Keratinocyte (primary cell): ENCODE results near the gene LSM7. TPM values are rescaled to one million over a fixed set of nuclear protein-coding genes. Genes with fewer than 3 reads are reported as not detected.

Experiments used
- DNase-seq: peaks from one replicate; pipeline ENCODE4 v3.0.0-alpha.2; 2011; ENCODE audit warnings: low read depth, missing footprints, low spot score
- FAIRE-seq: peaks from 2 replicates; lab custom pipeline; 2011; peaks lifted over from hg19 to GRCh38; lab: Jason Lieb, UNC
- H2AFZ ChIP-seq: 2 replicates; pipeline ENCODE4 v1.6.0; 2012; ENCODE audit warnings: low read length, control low read depth, inconsistent platforms; ENCODE audit not compliant: control insufficient read depth
- H3K27ac ChIP-seq: 2 replicates; pipeline ENCODE4 v1.5.1; 2011; ENCODE audit warnings: low read length; ENCODE audit not compliant: control insufficient read depth, insufficient read depth
- H3K27me3 ChIP-seq: 3 replicates; pipeline ENCODE4 v1.6.0; 2011; ENCODE audit warnings: low read length; ENCODE audit not compliant: control insufficient read depth, insufficient read depth; ENCODE audit errors: extremely low read depth
- H3K36me3 ChIP-seq, 2 experiments: 2 replicates in 1 of 2; 3 replicates in 1 of 2; pipeline ENCODE4 v1.5.1; 2011; ENCODE audit warnings: low read length in 2 of 2, mild to moderate bottlenecking in 1 of 2; ENCODE audit not compliant: control insufficient read depth in 2 of 2, insufficient read depth in 2 of 2; ENCODE audit errors: extremely low read depth in 1 of 2
- H3K4me1 ChIP-seq: 3 replicates; pipeline ENCODE4 v1.5.1; 2011; ENCODE audit warnings: low read length; ENCODE audit not compliant: control insufficient read depth, insufficient read depth; ENCODE audit errors: extremely low read depth
- H3K4me2 ChIP-seq: 3 replicates; pipeline ENCODE4 v1.6.0; 2011; ENCODE audit warnings: low read depth, low read length; ENCODE audit not compliant: control insufficient read depth, insufficient read depth; ENCODE audit errors: extremely low read depth
- H3K4me3 ChIP-seq, 3 experiments: fragments of 200-600 bp in 1 of 3; sonication (generic) in 1 of 3; 2 replicates in 2 of 3; 3 replicates in 1 of 3; pipeline ENCODE4 v1.5.1; 2011 to 2016; ENCODE audit warnings: low read length in 3 of 3, mild to moderate bottlenecking in 3 of 3, control low read depth in 2 of 3, inconsistent platforms in 1 of 3, low read depth in 1 of 3, mixed read lengths in 1 of 3, mixed run types in 1 of 3, moderate library complexity in 1 of 3; ENCODE audit not compliant: control insufficient read depth in 2 of 3, insufficient read depth in 2 of 3; ENCODE audit errors: extremely low read depth in 1 of 3
- H3K79me2 ChIP-seq: 2 replicates; pipeline ENCODE4 v1.6.0; 2012; ENCODE audit warnings: low read length; ENCODE audit not compliant: control insufficient read depth, insufficient read depth
- H3K9ac ChIP-seq: 3 replicates; pipeline ENCODE4 v1.6.0; 2011; ENCODE audit warnings: low read length; ENCODE audit not compliant: control insufficient read depth, insufficient read depth; ENCODE audit errors: extremely low read depth
- H3K9me1 ChIP-seq: 3 replicates; pipeline ENCODE4 v1.6.0; 2011; ENCODE audit warnings: low read length; ENCODE audit not compliant: control insufficient read depth, insufficient read depth; ENCODE audit errors: extremely low read depth
- H3K9me3 ChIP-seq: 2 replicates; pipeline ENCODE4 v1.5.1; 2012; ENCODE audit warnings: low read depth, low read length; ENCODE audit not compliant: control insufficient read depth
- H4K20me1 ChIP-seq: 3 replicates; pipeline ENCODE4 v1.6.0; 2011; ENCODE audit warnings: low read length; ENCODE audit not compliant: control insufficient read depth, insufficient read depth; ENCODE audit errors: extremely low read depth
- EZH2 ChIP-seq: IDR thresholded peaks from one replicate; pipeline ENCODE4 v1.6.1; 2012; ENCODE audit warnings: inconsistent platforms, mild to moderate bottlenecking, low read length, moderate library complexity
- dilution Hi-C: fragments of 300-500 bp; cut with MboI; formaldehyde crosslinking; loops from one replicate; pipeline ENCODE4 v1.7.0; 2020; ENCODE audit warnings: low sequenced_read_pairs; ENCODE audit not compliant: extremely low pct_ligation_motif_present
- polyA plus RNA-seq, 5 experiments: library from polyadenylated mRNA; depleted of rRNA in 3 of 5; stranded (reverse) in 3 of 5; stranded (forward) in 1 of 5; unstranded in 1 of 5; fragments of >200 nt; gene quantifications; 1 replicate in 1 of 5; 2 replicates in 3 of 5; 3 replicates in 1 of 5; pipeline versions ENCODE4 v1.2.1 to v1.2.3, GENCODE V29; 2011 to 2012; ENCODE audit warnings: missing spikeins in 2 of 5, low read depth in 1 of 5, low replicate concordance in 1 of 5
- TF ChIP-seq, protein P1 (sequence below), 3 experiments: IDR thresholded peaks in 1 of 3; conservative IDR thresholded peaks in 1 of 3; optimal IDR thresholded peaks in 1 of 3; 2 replicates in 2 of 3; 3 replicates in 1 of 3; pipeline versions ENCODE3 to v1.5.1; 2011; ENCODE audit warnings: low read length in 3 of 3, mild to moderate bottlenecking in 3 of 3, moderate library complexity in 2 of 3, control low read depth in 1 of 3, inconsistent platforms in 1 of 3; ENCODE audit not compliant: insufficient read depth in 2 of 3; ENCODE audit errors: extremely low read depth in 1 of 3

LSM7 gene
- polyA plus RNA-seq, 1 donor (not counting 4 experiments of a cell fraction or from before 2014, with no cell fraction given), result 243 TPM

DNA sequence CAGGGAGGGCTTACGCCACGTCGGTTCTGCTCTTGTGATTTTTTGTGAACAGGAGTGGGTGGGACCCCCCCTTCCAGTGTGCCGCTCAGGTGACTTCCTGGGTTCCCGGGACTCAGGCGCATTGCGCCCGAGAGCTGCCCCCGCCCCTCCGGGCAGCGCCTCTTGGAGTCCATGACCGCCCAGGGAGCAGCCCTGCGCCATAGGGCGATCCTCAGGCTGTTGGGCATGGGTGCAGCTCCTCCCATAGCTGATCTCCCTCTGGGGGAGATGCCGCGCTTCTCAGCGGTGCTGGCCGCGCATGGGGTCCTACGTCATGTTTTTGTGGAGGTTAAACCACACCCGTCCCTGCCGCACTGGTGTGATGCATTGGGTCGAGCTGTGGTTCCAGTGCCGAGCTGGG, 23.7 kb upstream of the LSM7 start:
- no peaks in the 10 kb centered on the region for H3K79me2 ChIP-seq
- TF ChIP-seq EZH2, result no peak
- TF ChIP-seq, protein P1, sequence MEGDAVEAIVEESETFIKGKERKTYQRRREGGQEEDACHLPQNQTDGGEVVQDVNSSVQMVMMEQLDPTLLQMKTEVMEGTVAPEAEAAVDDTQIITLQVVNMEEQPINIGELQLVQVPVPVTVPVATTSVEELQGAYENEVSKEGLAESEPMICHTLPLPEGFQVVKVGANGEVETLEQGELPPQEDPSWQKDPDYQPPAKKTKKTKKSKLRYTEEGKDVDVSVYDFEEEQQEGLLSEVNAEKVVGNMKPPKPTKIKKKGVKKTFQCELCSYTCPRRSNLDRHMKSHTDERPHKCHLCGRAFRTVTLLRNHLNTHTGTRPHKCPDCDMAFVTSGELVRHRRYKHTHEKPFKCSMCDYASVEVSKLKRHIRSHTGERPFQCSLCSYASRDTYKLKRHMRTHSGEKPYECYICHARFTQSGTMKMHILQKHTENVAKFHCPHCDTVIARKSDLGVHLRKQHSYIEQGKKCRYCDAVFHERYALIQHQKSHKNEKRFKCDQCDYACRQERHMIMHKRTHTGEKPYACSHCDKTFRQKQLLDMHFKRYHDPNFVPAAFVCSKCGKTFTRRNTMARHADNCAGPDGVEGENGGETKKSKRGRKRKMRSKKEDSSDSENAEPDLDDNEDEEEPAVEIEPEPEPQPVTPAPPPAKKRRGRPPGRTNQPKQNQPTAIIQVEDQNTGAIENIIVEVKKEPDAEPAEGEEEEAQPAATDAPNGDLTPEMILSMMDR (optimal IDR thresholded peaks at IDR 0.05 in 1 of 3, IDR thresholded peaks at IDR 0.05 in 1 of 3, conservative IDR thresholded peaks at IDR 0.05 in 1 of 3; ENCODE audit: extremely low read depth in 1 of 3, insufficient read depth in 2 of 3, low read length in 3 of 3), result no peak
- no peak overlapping the region for H3K4me3 ChIP-seq
- dilution Hi-C loops, result no loop called here
- DNase-seq (no peak), FAIRE-seq (no peak)
- H3K9me1 ChIP-seq, result no peaks in the 10 kb centered on the region
- no peak overlapping the region for H2AFZ ChIP-seq
- H3K9ac ChIP-seq, result no peak overlapping the region
- no peak overlapping the region for H3K4me2 ChIP-seq
- H4K20me1 ChIP-seq, result no peaks in the 10 kb centered on the region
- H3K36me3 ChIP-seq, result peaks cover 0 to 14% of the 10 kb centered on the region in 2 experiments
- no peaks in the 10 kb centered on the region for H3K9me3 ChIP-seq
- H3K27me3 ChIP-seq, result no peaks in the 10 kb centered on the region
- no peaks in the 10 kb centered on the region for H3K4me1 ChIP-seq
- H3K27ac ChIP-seq, result no peak overlapping the region

DNA sequence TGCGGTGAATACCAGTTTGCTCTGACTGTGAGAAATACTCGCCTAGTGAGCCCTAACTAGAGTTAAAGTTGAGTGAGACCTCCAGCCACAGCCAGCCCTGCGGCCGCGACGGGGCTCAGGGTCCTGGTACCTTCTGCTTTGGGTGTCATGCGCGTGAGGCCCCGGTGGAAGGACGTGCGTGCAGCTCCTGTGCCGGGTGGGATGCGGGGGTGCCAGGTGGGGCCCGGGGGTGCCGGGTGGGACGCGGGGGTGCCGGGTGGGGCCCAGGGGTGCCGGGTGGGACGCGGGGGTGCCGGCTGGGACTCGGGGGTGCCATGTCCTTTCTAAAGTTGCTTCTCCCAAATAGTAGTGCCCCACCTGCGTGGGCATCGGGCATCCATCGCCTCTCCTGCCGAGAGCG, 23.2 kb upstream of the LSM7 start:
- DNase-seq, result no peak
- peaks cover 0 to 16% of the 10 kb centered on the region in 2 experiments for H3K36me3 ChIP-seq
- no peaks in the 10 kb centered on the region for H3K9me3 ChIP-seq
- no peaks in the 10 kb centered on the region for H3K27me3 ChIP-seq
- FAIRE-seq, result no peak
- H3K4me3 ChIP-seq, result no peak overlapping the region
- H3K27ac ChIP-seq, result no peak overlapping the region
- H3K9ac ChIP-seq, result no peak overlapping the region
- no peaks in the 10 kb centered on the region for H3K4me1 ChIP-seq
- no peak overlapping the region for H3K4me2 ChIP-seq
- H4K20me1 ChIP-seq, result no peaks in the 10 kb centered on the region
- H3K9me1 ChIP-seq, result no peaks in the 10 kb centered on the region
- TF ChIP-seq, protein P1 (optimal IDR thresholded peaks at IDR 0.05 in 1 of 3, IDR thresholded peaks at IDR 0.05 in 1 of 3, conservative IDR thresholded peaks at IDR 0.05 in 1 of 3; ENCODE audit: extremely low read depth in 1 of 3, insufficient read depth in 2 of 3, low read length in 3 of 3), result no peak
- TF ChIP-seq EZH2, result no peak
- no peak overlapping the region for H2AFZ ChIP-seq
- no peaks in the 10 kb centered on the region for H3K79me2 ChIP-seq
- dilution Hi-C loops, result no loop called here
